SK-N-SH (cell line): Measurements from ENCODE around the gene ZNF627. TPM values are rescaled to one million over a fixed set of nuclear protein-coding genes. Genes with fewer than 3 reads are reported as not detected.
A peak's percentile ranks its signal among the peaks of the same experiment; 100 is the strongest.

Experiments used
- CTCF ChIA-PET: fragments of 300-600, 350-600 bp; formaldehyde crosslinking; extraction: SDS; loops from one replicate; lab custom pipeline; 2021; lab: Yijun Ruan, JAX
- POLR2A ChIA-PET: fragments of 350-600 bp; sonication (Branson Sonifier 250); formaldehyde crosslinking; extraction: SDS; loops from one replicate; lab custom pipeline; 2020; ENCODE audit warnings: antibody characterized with exemption, inconsistent platforms; lab: Yijun Ruan, JAX
- DNase-seq: peaks from one replicate; pipeline ENCODE4 v3.0.0; 2012
- H2AFZ ChIP-seq: fragments of 200-600 bp; sonication (generic); 2 replicates; pipeline ENCODE4 v1.8.1; 2016; ENCODE audit warnings: antibody characterized with exemption, mild to moderate bottlenecking, low read depth
- H3F3A ChIP-seq: fragments of 200-600 bp; sonication (generic); replicated peaks from 2 replicates; pipeline ENCODE3; 2016; ENCODE audit warnings: antibody characterized with exemption, mild to moderate bottlenecking; ENCODE audit not compliant: insufficient read depth
- H3K27ac ChIP-seq, 2 experiments: fragments of 200-500 bp in 1 of 2; fragments of 200-600 bp in 1 of 2; sonication (Bioruptor generic) in 1 of 2; sonication (generic), shearing (Covaris generic) in 1 of 2; 2 replicates each; pipeline versions ENCODE4 v1.5.1 to v1.6.1; 2014 to 2016; ENCODE audit warnings: low read depth in 2 of 2, inconsistent platforms in 1 of 2, low read length in 1 of 2, mild to moderate bottlenecking in 1 of 2, mixed read lengths in 1 of 2
- H3K27me3 ChIP-seq: fragments of 200-600 bp; sonication (generic), shearing (Covaris generic); 2 replicates; pipeline ENCODE4 v1.6.1; 2016; ENCODE audit warnings: mixed run types; ENCODE audit not compliant: insufficient read depth
- H3K36me3 ChIP-seq, 2 experiments: fragments of 200-500 bp in 1 of 2; fragments of 200-600 bp in 1 of 2; sonication (Bioruptor generic) in 1 of 2; sonication (generic) in 1 of 2; replicated peaks in 1 of 2; 2 replicates each; pipeline versions ENCODE3 to v1.5.1; 2014 to 2016; ENCODE audit warnings: low read length in 1 of 2, mild to moderate bottlenecking in 1 of 2; ENCODE audit not compliant: insufficient read depth in 2 of 2, control insufficient read depth in 1 of 2
- H3K4me1 ChIP-seq, 2 experiments: fragments of 200-500 bp in 1 of 2; fragments of 200-600 bp in 1 of 2; sonication (Bioruptor generic) in 1 of 2; sonication (generic), shearing (Covaris generic) in 1 of 2; 2 replicates each; pipeline versions ENCODE4 v1.5.1 to v1.6.1; 2014 to 2016; ENCODE audit warnings: low read depth in 1 of 2, low read length in 1 of 2, mixed run types in 1 of 2; ENCODE audit not compliant: insufficient read depth in 2 of 2, control insufficient read depth in 1 of 2
- H3K4me2 ChIP-seq: fragments of 200-600 bp; sonication (generic), shearing (Covaris generic); 2 replicates; pipeline ENCODE4 v1.6.1; 2017; ENCODE audit warnings: mixed run types
- H3K4me3 ChIP-seq, 2 experiments: fragments of 200-500 bp in 1 of 2; fragments of 200-600 bp in 1 of 2; sonication (Bioruptor generic) in 1 of 2; sonication (generic), shearing (Covaris generic) in 1 of 2; 2 replicates each; pipeline versions ENCODE4 v1.5.1 to v1.8.1; 2014 to 2016; ENCODE audit warnings: low read depth in 2 of 2, inconsistent platforms in 1 of 2, low read length in 1 of 2, mild to moderate bottlenecking in 1 of 2, mixed read lengths in 1 of 2, moderate library complexity in 1 of 2
- H3K79me2 ChIP-seq: fragments of 200-600 bp; sonication (generic); 2 replicates; pipeline ENCODE4 v1.8.1; 2017; ENCODE audit warnings: mild to moderate bottlenecking; ENCODE audit not compliant: insufficient read depth
- H3K9ac ChIP-seq: fragments of 200-600 bp; sonication (generic); 2 replicates; pipeline ENCODE4 v1.6.1; 2017; ENCODE audit warnings: mixed run types
- H3K9me2 ChIP-seq: fragments of 200-600 bp; sonication (generic); 2 replicates; pipeline ENCODE4 v1.6.1; 2017; ENCODE audit warnings: mixed run types
- H3K9me3 ChIP-seq: fragments of 200-600 bp; sonication (generic); 2 replicates; pipeline ENCODE4 v1.6.1; 2017; ENCODE audit warnings: mixed run types, mild to moderate bottlenecking, moderate library complexity
- H4K20me1 ChIP-seq: fragments of 200-600 bp; sonication (generic); 2 replicates; pipeline ENCODE4 v1.6.1; 2017; ENCODE audit warnings: mild to moderate bottlenecking, mixed run types; ENCODE audit not compliant: insufficient read depth
- CHD2 ChIP-seq: fragments of 150-350 bp; IDR thresholded peaks from 2 replicates; pipeline ENCODE4 v1.6.1; 2018; ENCODE audit warnings: low read length; ENCODE audit not compliant: partially characterized antibody
- EP300 ChIP-seq, 2 experiments: IDR thresholded peaks; 2 replicates each; pipeline versions ENCODE4 v1.4.0 to v1.6.1; 2012; ENCODE audit warnings: borderline replicate concordance in 1 of 2, low read depth in 1 of 2, low read length in 1 of 2
- EZH2phosphoT487 ChIP-seq: fragments of 200-600 bp; sonication (generic); IDR thresholded peaks from 2 replicates; pipeline ENCODE4 v1.6.1; 2017; ENCODE audit warnings: low read depth, mixed run types, mild to moderate bottlenecking, antibody characterized with exemption, moderate library complexity, borderline replicate concordance
- FOSL2 ChIP-seq: IDR thresholded peaks from 2 replicates; pipeline ENCODE4 v1.4.0; 2012; ENCODE audit warnings: low read depth, mild to moderate bottlenecking, moderate library complexity, borderline replicate concordance
- FOXJ3 ChIP-seq: sonication (generic); formaldehyde crosslinking; IDR thresholded peaks from 2 replicates; pipeline ENCODE4 v1.5.1; 2020; ENCODE audit warnings: mild to moderate bottlenecking, missing genetic modification reagents
- GATA2 ChIP-seq: sonication (generic); formaldehyde crosslinking; IDR thresholded peaks from 2 replicates; pipeline ENCODE4 v1.5.0; 2020; ENCODE audit warnings: mild to moderate bottlenecking, missing genetic modification reagents
- JUND ChIP-seq: IDR thresholded peaks from 2 replicates; pipeline ENCODE4 v1.4.0; 2012
- MEF2A ChIP-seq: IDR thresholded peaks from 2 replicates; pipeline ENCODE4 v1.4.0; 2012; ENCODE audit warnings: low read depth, borderline replicate concordance
- MXI1 ChIP-seq: IDR thresholded peaks from 2 replicates; pipeline ENCODE4 v1.6.1; 2012; ENCODE audit warnings: mild to moderate bottlenecking, low read depth, low read length, improper control_type of control experiment
- NFIC ChIP-seq: IDR thresholded peaks from 2 replicates; pipeline ENCODE4 v1.4.0; 2012; ENCODE audit warnings: borderline replicate concordance
- NRF1 ChIP-seq: IDR thresholded peaks from 2 replicates; pipeline ENCODE4 v1.6.1; 2012; ENCODE audit warnings: low read depth, mild to moderate bottlenecking, low read length
- RAD21 ChIP-seq: IDR thresholded peaks from 2 replicates; pipeline ENCODE4 v1.6.1; 2012; ENCODE audit warnings: mild to moderate bottlenecking, low read length
- RCOR1 ChIP-seq: fragments of 150-350 bp; IDR thresholded peaks from 2 replicates; pipeline ENCODE4 v1.6.1; 2017; ENCODE audit warnings: antibody characterized with exemption, low read length
- RFX5 ChIP-seq: IDR thresholded peaks from 2 replicates; pipeline ENCODE4 v1.6.1; 2012; ENCODE audit warnings: mild to moderate bottlenecking, improper control_type of control experiment, low read length
- RXRA ChIP-seq: IDR thresholded peaks from 2 replicates; pipeline ENCODE4 v1.4.0; 2012; ENCODE audit warnings: low read depth, mild to moderate bottlenecking, borderline replicate concordance
- SIN3A ChIP-seq: IDR thresholded peaks from 2 replicates; pipeline ENCODE4 v1.6.1; 2012; ENCODE audit warnings: low read depth, mild to moderate bottlenecking, low read length, moderate library complexity, borderline replicate concordance
- SMC3 ChIP-seq: IDR thresholded peaks from 2 replicates; pipeline ENCODE4 v1.6.1; 2012; ENCODE audit warnings: low read depth, low read length, improper control_type of control experiment
- TCF12 ChIP-seq: IDR thresholded peaks from 2 replicates; pipeline ENCODE4 v1.4.0; 2012
- ZBTB33 ChIP-seq: IDR thresholded peaks from 2 replicates; pipeline ENCODE4 v1.4.0; 2012; ENCODE audit warnings: low read depth, borderline replicate concordance
- WGBS: methylation state at CpG from one replicate; pipeline ENCODE4 v1.1.6; 2017; ENCODE audit warnings: low lambda C conversion rate; 5-methylcytosine and 5-hydroxymethylcytosine counted together
- polyA plus RNA-seq, 3 experiments: library from polyadenylated mRNA; depleted of rRNA; stranded (reverse); fragments of >200 nt; gene quantifications; 2 replicates each; pipeline ENCODE4 v1.2.3, GENCODE V29; 2012
- TF ChIP-seq, protein P1 (sequence below): IDR thresholded peaks from 2 replicates; pipeline ENCODE4 v1.4.0; 2012; ENCODE audit warnings: low read depth, borderline replicate concordance
- TF ChIP-seq, protein P2 (sequence below): IDR thresholded peaks from 2 replicates; pipeline ENCODE4; 2012
- TF ChIP-seq, protein P3 (sequence below): IDR thresholded peaks from 2 replicates; pipeline ENCODE4 v1.6.1; 2012; ENCODE audit warnings: mild to moderate bottlenecking, low read depth, low read length, moderate library complexity
- TF ChIP-seq, protein P4 (sequence below): IDR thresholded peaks from 2 replicates; pipeline ENCODE4 v1.4.0; 2012; ENCODE audit warnings: low read depth

ZNF627 gene
- 5.8 and 9.1 TPM in 2 replicates for polyA plus RNA-seq (2012; rRNA removed)
- polyA plus RNA-seq (2012; cell fraction: cytosol; rRNA removed): 8.6 and 8.9 TPM in 2 replicates
- polyA plus RNA-seq (2012; cell fraction: nucleus; rRNA removed): 5.3 and 11.5 TPM in 2 replicates

GRCh38 chr19:11597202-11598102 is at the start of gene ZNF627:
TSS of gene ZNF627 (plus strand) at chr19:11597483. CDS start at chr19:11597628, 145 bp downstream.
- H3K9me2 ChIP-seq: no peaks in the 10 kb centered on the region
- DNase-seq: peak; percentile 98
- 2% methylated on average over 41 of the region's 67 CpGs for WGBS
- peak within 1 kb of the TSS; percentile 92 for H2AFZ ChIP-seq
- H3K9ac ChIP-seq: peak within 1 kb of the TSS; percentile 99
- CTCF ChIA-PET: interaction anchor here (0.8 kb wide), 1 partner anchor 69 kb away, joined by 3 read pairs; no protein-coding TSS in a partner anchor
- no peaks in the 10 kb centered on the region for H3F3A ChIP-seq
- peak within 1 kb of the TSS; percentile 90 for H3K4me2 ChIP-seq
- peaks cover 52% of the 10 kb centered on the region for H3K79me2 ChIP-seq
- H3K4me1 ChIP-seq: peaks cover 0 to 5% of the 10 kb centered on the region in 2 experiments; a peak in 2 of 4 replicates
- peak within 1 kb of the TSS; percentile 70 to 96 for H3K4me3 ChIP-seq
- no peaks in the 10 kb centered on the region for H3K27me3 ChIP-seq
- no peaks in the 10 kb centered on the region for H3K9me3 ChIP-seq
- peaks cover 0 to 30% of the 10 kb centered on the region in 2 experiments for H3K36me3 ChIP-seq
- peaks cover 31% of the 10 kb centered on the region for H4K20me1 ChIP-seq
- peak within 1 kb of the TSS; percentile 85 to 91 for H3K27ac ChIP-seq
- POLR2A ChIA-PET: interaction anchor here (0.7 to 2.2 kb wide), 6 partner anchors 37 to 438 kb away, joined by 3 to 9 read pairs (median 4); partner anchors contain the start of genes ECSIT, ZNF433 and ZNF491
- TF ChIP-seq CHD2 (peak; percentile 57), TCF12 (no peak), MEF2A (no peak), RAD21 (no peak), SMC3 (no peak), SIN3A (no peak; the same call in 1 of the 2 replicates), NRF1 (peak; percentile 40), RXRA (no peak), EP300 (IDR thresholded peaks at IDR 0.05; ENCODE audit: borderline replicate concordance in 1 of 2, low read depth in 1 of 2, low read length in 1 of 2) (no peak), RCOR1 (no peak), JUND (no peak), FOSL2 (no peak), MXI1 (peak; percentile 84), ZBTB33 (no peak), RFX5 (peak; percentile 57), FOXJ3 (CRISPR knock-in tag) (no peak), NFIC (no peak), EZH2phosphoT487 (no peak), GATA2 (no peak)
- TF ChIP-seq, protein P1, sequence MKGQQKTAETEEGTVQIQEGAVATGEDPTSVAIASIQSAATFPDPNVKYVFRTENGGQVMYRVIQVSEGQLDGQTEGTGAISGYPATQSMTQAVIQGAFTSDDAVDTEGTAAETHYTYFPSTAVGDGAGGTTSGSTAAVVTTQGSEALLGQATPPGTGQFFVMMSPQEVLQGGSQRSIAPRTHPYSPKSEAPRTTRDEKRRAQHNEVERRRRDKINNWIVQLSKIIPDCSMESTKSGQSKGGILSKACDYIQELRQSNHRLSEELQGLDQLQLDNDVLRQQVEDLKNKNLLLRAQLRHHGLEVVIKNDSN: no peak
- TF ChIP-seq, protein P2, sequence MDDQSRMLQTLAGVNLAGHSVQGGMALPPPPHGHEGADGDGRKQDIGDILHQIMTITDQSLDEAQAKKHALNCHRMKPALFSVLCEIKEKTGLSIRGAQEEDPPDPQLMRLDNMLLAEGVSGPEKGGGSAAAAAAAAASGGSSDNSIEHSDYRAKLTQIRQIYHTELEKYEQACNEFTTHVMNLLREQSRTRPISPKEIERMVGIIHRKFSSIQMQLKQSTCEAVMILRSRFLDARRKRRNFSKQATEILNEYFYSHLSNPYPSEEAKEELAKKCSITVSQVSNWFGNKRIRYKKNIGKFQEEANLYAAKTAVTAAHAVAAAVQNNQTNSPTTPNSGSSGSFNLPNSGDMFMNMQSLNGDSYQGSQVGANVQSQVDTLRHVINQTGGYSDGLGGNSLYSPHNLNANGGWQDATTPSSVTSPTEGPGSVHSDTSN: peak; percentile 86
- TF ChIP-seq, protein P3, sequence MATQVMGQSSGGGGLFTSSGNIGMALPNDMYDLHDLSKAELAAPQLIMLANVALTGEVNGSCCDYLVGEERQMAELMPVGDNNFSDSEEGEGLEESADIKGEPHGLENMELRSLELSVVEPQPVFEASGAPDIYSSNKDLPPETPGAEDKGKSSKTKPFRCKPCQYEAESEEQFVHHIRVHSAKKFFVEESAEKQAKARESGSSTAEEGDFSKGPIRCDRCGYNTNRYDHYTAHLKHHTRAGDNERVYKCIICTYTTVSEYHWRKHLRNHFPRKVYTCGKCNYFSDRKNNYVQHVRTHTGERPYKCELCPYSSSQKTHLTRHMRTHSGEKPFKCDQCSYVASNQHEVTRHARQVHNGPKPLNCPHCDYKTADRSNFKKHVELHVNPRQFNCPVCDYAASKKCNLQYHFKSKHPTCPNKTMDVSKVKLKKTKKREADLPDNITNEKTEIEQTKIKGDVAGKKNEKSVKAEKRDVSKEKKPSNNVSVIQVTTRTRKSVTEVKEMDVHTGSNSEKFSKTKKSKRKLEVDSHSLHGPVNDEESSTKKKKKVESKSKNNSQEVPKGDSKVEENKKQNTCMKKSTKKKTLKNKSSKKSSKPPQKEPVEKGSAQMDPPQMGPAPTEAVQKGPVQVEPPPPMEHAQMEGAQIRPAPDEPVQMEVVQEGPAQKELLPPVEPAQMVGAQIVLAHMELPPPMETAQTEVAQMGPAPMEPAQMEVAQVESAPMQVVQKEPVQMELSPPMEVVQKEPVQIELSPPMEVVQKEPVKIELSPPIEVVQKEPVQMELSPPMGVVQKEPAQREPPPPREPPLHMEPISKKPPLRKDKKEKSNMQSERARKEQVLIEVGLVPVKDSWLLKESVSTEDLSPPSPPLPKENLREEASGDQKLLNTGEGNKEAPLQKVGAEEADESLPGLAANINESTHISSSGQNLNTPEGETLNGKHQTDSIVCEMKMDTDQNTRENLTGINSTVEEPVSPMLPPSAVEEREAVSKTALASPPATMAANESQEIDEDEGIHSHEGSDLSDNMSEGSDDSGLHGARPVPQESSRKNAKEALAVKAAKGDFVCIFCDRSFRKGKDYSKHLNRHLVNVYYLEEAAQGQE: 0 out of 2 replicates have a peak, but pooled peaks have one; percentile 22
- TF ChIP-seq, protein P4, sequence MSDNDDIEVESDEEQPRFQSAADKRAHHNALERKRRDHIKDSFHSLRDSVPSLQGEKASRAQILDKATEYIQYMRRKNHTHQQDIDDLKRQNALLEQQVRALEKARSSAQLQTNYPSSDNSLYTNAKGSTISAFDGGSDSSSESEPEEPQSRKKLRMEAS: peak; percentile 37; the same call in 1 of the 2 replicates
